Astrocyte (in vitro differentiated cells and primary cell): ENCODE measurements around the gene FER.

Experiments
- CTCF ChIP-seq: IDR thresholded peaks from 2 replicates; pipeline ENCODE4 v1.5.1; 2011; ENCODE audit warnings: low read depth, mild to moderate bottlenecking, inconsistent platforms, low read length, moderate library complexity; ENCODE audit not compliant: insufficient read depth
- EZH2 ChIP-seq: IDR thresholded peaks from 2 replicates; pipeline ENCODE4 v1.6.1; 2012; ENCODE audit warnings: mild to moderate bottlenecking, low read length, inconsistent platforms; ENCODE audit not compliant: insufficient read depth

- TF ChIP-seq CTCF (no peak), EZH2 (no peak)
Observed at GRCh38 chr5:109242518-109242917, 494.8 kb downstream of the FER start.
